GM18505 (cell line): ENCODE data around the gene COL15A1.
A peak's percentile ranks its signal among the peaks of the same experiment; 100 is the strongest.

Experiments
- ATAC-seq: cut with Tn5 transposase; IDR thresholded peaks from one replicate; pipeline ENCODE4 v1.9.1; 2021; ENCODE audit not compliant: unreplicated experiment
- POLR2A ChIP-seq: IDR thresholded peaks from 4 replicates; pipeline ENCODE4 v1.6.1; 2011; ENCODE audit warnings: borderline replicate concordance; ENCODE audit not compliant: insufficient read depth, insufficient read length; ENCODE audit errors: extremely low read depth

COL15A1 gene

GRCh38 chr9:99057665-99058625 is 114.2 kb downstream of the COL15A1 start:
- peak; percentile 60 for ATAC-seq
- TF ChIP-seq POLR2A = no peak

- no peak for TF ChIP-seq POLR2A
- peak; percentile 63 for ATAC-seq
These were observed 115.5 kb downstream of the COL15A1 start for GRCh38 chr9:99058964-99059921.

GRCh38 chr9:99060621-99061020 is 116.9 kb downstream of the COL15A1 start:
- TF ChIP-seq POLR2A = no peak
- no peak for ATAC-seq

DNA sequence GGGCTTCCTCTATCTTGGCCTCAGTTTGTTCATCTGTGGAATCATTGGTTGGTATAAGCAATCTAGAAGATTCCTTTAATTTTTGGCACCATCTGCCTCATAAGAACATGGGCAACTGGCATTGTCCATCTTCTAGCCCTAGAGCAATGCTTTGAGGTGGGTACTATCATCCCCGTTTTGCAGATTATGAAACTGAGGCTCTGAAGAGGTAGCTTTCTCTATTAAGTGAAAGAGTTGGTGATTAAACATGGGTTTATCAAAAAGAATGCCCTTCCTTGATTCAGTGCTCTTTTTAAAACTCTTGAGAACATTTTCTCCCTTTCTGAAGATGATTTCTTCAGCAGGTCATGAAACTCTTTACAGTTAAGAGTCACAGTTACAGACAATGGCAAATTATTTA is 118.8 kb downstream of the COL15A1 start:
- no peak for TF ChIP-seq POLR2A
- ATAC-seq = no peak

DNA sequence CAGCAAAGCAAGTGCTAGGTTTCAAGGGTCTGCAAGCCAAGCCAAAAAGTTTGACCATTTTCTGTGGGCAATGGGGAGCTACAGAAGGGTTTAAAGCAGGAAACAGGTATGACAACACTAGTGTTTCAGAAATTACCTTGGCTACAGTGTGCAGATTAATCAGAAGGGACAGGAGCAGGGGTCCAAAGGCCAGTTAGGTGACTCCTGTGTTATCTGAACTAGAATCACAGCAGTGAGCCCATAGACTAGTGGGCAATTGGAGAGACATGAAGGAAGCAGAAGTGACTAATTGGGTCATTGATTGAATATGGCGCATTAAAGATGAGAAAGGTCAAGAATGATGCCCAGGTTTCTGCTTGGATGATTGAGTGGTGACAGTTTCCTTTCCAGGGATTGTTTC is 119.8 kb downstream of the COL15A1 start:
- ATAC-seq = no peak
- TF ChIP-seq POLR2A = no peak

GRCh38 chr9:99066571-99066970 is 122.9 kb downstream of the COL15A1 start:
- no peak for TF ChIP-seq POLR2A
- no peak for ATAC-seq

GRCh38 chr9:99069075-99069474 is 125.4 kb downstream of the COL15A1 start:
- ATAC-seq = no peak
- TF ChIP-seq POLR2A = no peak

GRCh38 chr9:99069546-99069945 is 125.8 kb downstream of the COL15A1 start:
- TF ChIP-seq POLR2A = no peak
- no peak for ATAC-seq

DNA sequence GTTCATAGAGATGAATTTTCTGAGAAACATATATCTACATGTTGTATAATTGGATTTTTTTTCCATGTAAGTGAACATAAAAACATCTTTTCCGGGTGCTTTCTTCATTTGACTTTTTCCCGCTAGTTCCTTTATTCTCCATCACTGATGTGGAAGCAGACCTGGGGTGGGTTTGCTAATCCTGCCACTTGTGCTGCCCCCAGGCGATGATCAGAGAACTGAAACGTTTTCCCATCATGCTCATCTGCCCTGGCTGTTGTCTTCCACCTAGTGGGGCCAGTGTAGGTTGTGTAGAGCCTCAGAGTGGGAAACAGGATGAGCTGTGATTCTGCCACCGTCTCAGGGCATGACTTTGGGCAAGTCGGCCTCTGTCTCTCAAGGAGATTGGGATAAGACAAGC is 127.0 kb downstream of the COL15A1 start:
- no peak for ATAC-seq

GRCh38 chr9:99071313-99072039 is 127.8 kb downstream of the COL15A1 start:
- no peak for ATAC-seq

More for the DNA sequence above, 127.0 kb downstream of the COL15A1 start:
- TF ChIP-seq POLR2A = no peak

DNA sequence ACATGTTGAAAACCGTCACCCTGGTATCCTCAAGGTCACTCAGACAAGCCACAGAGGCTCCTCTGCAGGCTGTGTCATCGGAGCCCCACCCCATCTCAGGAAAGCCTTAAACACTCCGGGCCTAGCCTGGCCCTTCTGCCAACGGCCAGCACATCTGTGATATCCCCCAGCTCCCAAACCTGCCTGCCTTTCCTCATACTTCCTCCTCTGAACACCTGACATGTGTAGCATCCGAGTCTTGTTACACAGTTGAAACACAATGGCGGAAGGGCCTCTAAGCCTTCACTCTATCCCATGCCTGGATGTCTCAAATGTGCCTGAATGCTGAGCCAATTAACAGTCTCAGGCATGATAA is 128.3 kb downstream of the COL15A1 start:
- TF ChIP-seq POLR2A = no peak
- no peak for ATAC-seq

More at GRCh38 chr9:99071313-99072039, 127.8 kb downstream of the COL15A1 start:
- TF ChIP-seq POLR2A = no peak

GRCh38 chr9:99073347-99073746 is 129.6 kb downstream of the COL15A1 start:
- TF ChIP-seq POLR2A = no peak
- no peak for ATAC-seq

GRCh38 chr9:99073985-99074901 is 130.5 kb downstream of the COL15A1 start:
- no peak for ATAC-seq
- TF ChIP-seq POLR2A = no peak

DNA sequence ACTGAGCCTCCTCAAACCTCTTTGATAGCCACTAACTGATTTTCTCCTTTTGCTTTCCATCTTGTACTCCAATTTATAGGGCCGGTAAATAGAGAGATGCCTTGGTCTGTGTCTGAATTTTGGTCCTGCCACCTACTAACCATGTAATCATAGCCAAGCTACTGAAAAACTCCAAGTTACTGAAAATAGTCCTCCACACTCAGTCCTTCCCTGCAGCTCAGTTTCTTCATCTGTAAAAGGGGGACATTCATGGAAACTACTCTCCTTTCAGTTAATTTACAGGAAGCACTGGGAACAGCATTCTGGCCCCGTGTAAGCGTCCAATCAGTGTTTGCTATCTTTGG is 131.2 kb downstream of the COL15A1 start:
- TF ChIP-seq POLR2A = no peak
- no peak for ATAC-seq
